ENCODE results near the gene CHCHD6. TPM values are rescaled to one million over a fixed set of nuclear protein-coding genes. Genes with fewer than 3 reads are reported as not detected.

CHCHD6 gene
- total RNA-seq, 3 donors from 2014 or later (not counting 1 experiment from before 2014, with no cell fraction given) = 5.3 to 9.9 (median 8.3) TPM

- Mint-ChIP-seq H3K27me3 (ENCODE audit: low read depth in 2 of 2) (no peaks in the 10 kb centered on the region), H3K9me3 (no peaks in the 10 kb centered on the region), H3K4me1 (peaks cover 0 to 6% of the 10 kb centered on the region in 2 donors), H3K27ac (no peak overlapping the region), H3K4me3 (no peak overlapping the region), H3K36me3 (no peaks in the 10 kb centered on the region)
- Histone ChIP-seq H3K9me3 (ENCODE audit: control insufficient read depth, insufficient read depth, low read length) (no peaks in the 10 kb centered on the region), H3K27ac (ENCODE audit: low read length) (no peak overlapping the region), H3K36me3 (ENCODE audit: control insufficient read depth, insufficient read depth, low read length) (no peaks in the 10 kb centered on the region), H3K4me3 (ENCODE audit: low read length) (no peak overlapping the region), H3K27me3 (ENCODE audit: control insufficient read depth, insufficient read depth, low read length) (no peaks in the 10 kb centered on the region), H3K4me1 (ENCODE audit: control insufficient read depth, insufficient read depth, low read length) (no peaks in the 10 kb centered on the region)
- no peak for TF ChIP-seq CTCF (IDR thresholded peaks at IDR 0.05)
- intact Hi-C loops (cut with micrococcal nuclease) = no loop called here
- no peak for DNase-seq
- ATAC-seq = no peak
- WGBS (ENCODE audit: insufficient coverage) = no CpG with 5 or more reads among the region's 1 CpG
Measured at GRCh38 chr3:126817781-126818180, 113.7 kb downstream of the CHCHD6 start.

GRCh38 chr3:126818400-126819095, 114.5 kb downstream of the CHCHD6 start:
- DNase-seq = no peak
- no peaks in the 10 kb centered on the region for H3K27me3 ChIP-seq (ENCODE audit: control insufficient read depth, insufficient read depth, low read length)
- no peak overlapping the region for H3K27ac ChIP-seq (ENCODE audit: low read length)
- no peaks in the 10 kb centered on the region for H3K9me3 Mint-ChIP-seq
- no peaks in the 10 kb centered on the region for H3K9me3 ChIP-seq (ENCODE audit: control insufficient read depth, insufficient read depth, low read length)
- intact Hi-C loops (cut with micrococcal nuclease) = no loop called here
- 95% methylated on average over 8 of the region's 8 CpGs for WGBS (ENCODE audit: insufficient coverage)
- H3K4me1 Mint-ChIP-seq = peaks cover 0 to 6% of the 10 kb centered on the region in 2 donors
- no peaks in the 10 kb centered on the region for H3K4me1 ChIP-seq (ENCODE audit: control insufficient read depth, insufficient read depth, low read length)
- H3K27ac Mint-ChIP-seq = no peak overlapping the region
- no peaks in the 10 kb centered on the region for H3K36me3 ChIP-seq (ENCODE audit: control insufficient read depth, insufficient read depth, low read length)
- no peak overlapping the region for H3K4me3 ChIP-seq (ENCODE audit: low read length)
- H3K27me3 Mint-ChIP-seq (ENCODE audit: low read depth in 2 of 2) = no peaks in the 10 kb centered on the region
- no peaks in the 10 kb centered on the region for H3K36me3 Mint-ChIP-seq
- H3K4me3 Mint-ChIP-seq = no peak overlapping the region
- TF ChIP-seq CTCF (IDR thresholded peaks at IDR 0.05) = no peak
- ATAC-seq = no peak

GRCh38 chr3:126826693-126827092, 122.7 kb downstream of the CHCHD6 start:
- H3K4me1 Mint-ChIP-seq = peaks cover 0 to 6% of the 10 kb centered on the region in 2 donors

More at GRCh38 chr3:126826693-126827092, 122.7 kb downstream of the CHCHD6 start:
- no peak overlapping the region for H3K27ac Mint-ChIP-seq
- intact Hi-C loops (cut with micrococcal nuclease) = no loop called here
- 88% methylated on average over 2 of the region's 2 CpGs for WGBS (ENCODE audit: insufficient coverage)
- H3K36me3 Mint-ChIP-seq = no peaks in the 10 kb centered on the region
- Histone ChIP-seq H3K4me1 (ENCODE audit: control insufficient read depth, insufficient read depth, low read length) (no peaks in the 10 kb centered on the region), H3K4me3 (ENCODE audit: low read length) (no peak overlapping the region), H3K36me3 (ENCODE audit: control insufficient read depth, insufficient read depth, low read length) (no peaks in the 10 kb centered on the region), H3K9me3 (ENCODE audit: control insufficient read depth, insufficient read depth, low read length) (no peaks in the 10 kb centered on the region), H3K27ac (ENCODE audit: low read length) (no peak overlapping the region), H3K27me3 (ENCODE audit: control insufficient read depth, insufficient read depth, low read length) (no peaks in the 10 kb centered on the region)
- H3K27me3 Mint-ChIP-seq (ENCODE audit: low read depth in 2 of 2) = no peaks in the 10 kb centered on the region
- no peak for TF ChIP-seq CTCF (IDR thresholded peaks at IDR 0.05)
- no peak overlapping the region for H3K4me3 Mint-ChIP-seq
- no peak for ATAC-seq
- DNase-seq = no peak
- no peaks in the 10 kb centered on the region for H3K9me3 Mint-ChIP-seq
